Inflammatory macrophage treated with lipopolysaccharide for 1 hour (primary cell): ENCODE measurements around the gene BCOR.
A peak's percentile ranks its signal among the peaks of the same experiment; 100 is the strongest.

Source experiments
- DNase-seq, 2 donors: peaks; one replicate each; pipeline ENCODE4 v3.0.0-alpha.2; 2020 to 2022

Gene BCOR

GRCh38 chrX:40013266-40014195, 84.2 kb downstream of the BCOR start:
- DNase-seq, result peak in 1 of 2 donors; percentile 20

GRCh38 chrX:40012868-40013265, 84.9 kb downstream of the BCOR start:
- peak; percentile 60 to 85 for DNase-seq

- DNase-seq, result peak in 1 of 2 donors; percentile 28
Measured at GRCh38 chrX:40012039-40012867, 85.5 kb downstream of the BCOR start.

GRCh38 chrX:40011322-40012038, 86.3 kb downstream of the BCOR start:
- no peak for DNase-seq

- peak in 1 of 2 donors; percentile 12 for DNase-seq
Measured at GRCh38 chrX:40010550-40011321, 87.0 kb downstream of the BCOR start.

- DNase-seq, result no peak
Measured at GRCh38 chrX:40009890-40010289, 87.9 kb downstream of the BCOR start.

GRCh38 chrX:40009462-40009851, 88.3 kb downstream of the BCOR start:
- no peak for DNase-seq

GRCh38 chrX:40008791-40009461, 88.8 kb downstream of the BCOR start:
- DNase-seq, result peak; percentile 63 to 76

GRCh38 chrX:40007756-40008705, 89.7 kb downstream of the BCOR start:
- DNase-seq, result no peak

GRCh38 chrX:40007131-40007755, 90.5 kb downstream of the BCOR start:
- DNase-seq, result no peak

- peak; percentile 18 to 37 for DNase-seq
Measured at GRCh38 chrX:40006106-40007017, 91.4 kb downstream of the BCOR start.

GRCh38 chrX:40005292-40006011, 92.3 kb downstream of the BCOR start:
- peak in 1 of 2 donors; percentile 20 for DNase-seq

- DNase-seq, result no peak
Measured at GRCh38 chrX:40004921-40005291, 92.9 kb downstream of the BCOR start.

GRCh38 chrX:40004246-40004535, 93.6 kb downstream of the BCOR start:
- DNase-seq, result no peak

- DNase-seq, result no peak
Measured at GRCh38 chrX:40003428-40004245, 94.1 kb downstream of the BCOR start.

- DNase-seq, result no peak
Measured at GRCh38 chrX:40003071-40003427, 94.7 kb downstream of the BCOR start.
